Stimulated activated CD4-positive, alpha-beta T cell treated with anti-CD3 and anti-CD28 coated beads, Interleukin-15, amount 100 ng/mL, for 24 hours (primary cell): ENCODE results near the gene SLC1A2.

ENCODE experiments used
- DNase-seq: peaks from one replicate; pipeline ENCODE4 v3.0.0-alpha.2; 2020

The SLC1A2 gene

GRCh38 chr11:35375332-35376117, 43.8 kb downstream of the SLC1A2 start:
- no peak for DNase-seq

GRCh38 chr11:35373284-35373933, 45.9 kb downstream of the SLC1A2 start:
- DNase-seq: no peak

- no peak for DNase-seq
Measured at GRCh38 chr11:35372565-35373283, 46.6 kb downstream of the SLC1A2 start.

- DNase-seq: no peak
Measured at GRCh38 chr11:35367491-35367890, 51.9 kb downstream of the SLC1A2 start.

DNA sequence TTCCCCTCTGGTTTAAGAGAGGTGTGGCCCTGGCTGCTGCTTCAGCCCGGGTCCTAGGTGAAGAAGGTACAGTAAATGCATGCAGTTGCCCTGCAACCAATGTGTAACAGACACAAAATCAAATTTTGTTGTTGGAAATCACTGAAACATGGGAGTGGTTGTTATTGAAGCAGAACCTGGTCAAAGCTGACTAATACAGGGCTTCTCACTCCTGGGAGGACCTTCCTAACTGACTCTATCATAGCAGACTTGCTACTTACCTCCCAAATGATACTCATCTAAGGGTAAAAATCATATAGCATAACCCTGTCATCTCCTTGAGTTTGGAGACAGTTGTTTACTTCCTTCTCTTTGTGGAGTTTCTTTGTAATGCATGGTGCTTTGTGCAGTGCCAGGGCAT, 52.6 kb downstream of the SLC1A2 start:
- DNase-seq: no peak

DNA sequence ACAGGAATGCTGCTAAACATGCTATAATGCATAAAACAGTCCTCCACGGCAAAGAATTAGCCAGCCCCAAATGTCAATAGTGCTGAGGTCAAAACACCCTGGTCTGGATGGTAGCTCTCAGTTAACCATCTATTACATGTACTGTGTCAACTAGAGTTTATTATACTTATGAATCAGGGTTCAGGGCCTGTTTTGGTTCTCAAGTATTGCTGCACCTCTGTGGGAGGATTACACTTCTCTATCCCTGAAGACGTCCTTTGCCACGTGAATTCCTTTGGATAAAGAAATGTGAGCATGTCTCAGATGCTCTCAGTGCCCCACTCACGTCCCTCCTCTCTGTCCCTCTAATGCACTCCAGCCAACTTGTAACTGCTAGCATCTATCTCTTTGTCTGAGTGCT, 53.4 kb downstream of the SLC1A2 start:
- DNase-seq: no peak

DNA sequence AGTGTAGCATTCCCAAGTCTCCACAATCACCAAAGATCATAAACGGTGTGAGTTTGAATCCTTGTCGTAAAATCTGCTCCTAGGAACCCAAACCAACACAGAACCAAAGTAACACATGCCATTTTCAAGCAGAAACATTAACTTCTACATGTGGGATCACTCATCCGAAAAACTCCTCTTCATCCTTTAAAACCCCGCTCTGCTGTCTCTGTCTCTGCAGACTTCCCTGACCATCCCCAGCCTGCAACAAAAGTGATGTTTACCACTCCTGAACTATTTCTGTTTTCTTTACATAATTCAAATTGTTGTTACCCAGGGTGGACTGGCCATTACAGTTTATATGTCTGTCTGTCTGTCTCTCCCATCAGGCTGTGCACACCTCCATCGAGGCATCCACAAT, 54.0 kb downstream of the SLC1A2 start:
- no peak for DNase-seq

DNA sequence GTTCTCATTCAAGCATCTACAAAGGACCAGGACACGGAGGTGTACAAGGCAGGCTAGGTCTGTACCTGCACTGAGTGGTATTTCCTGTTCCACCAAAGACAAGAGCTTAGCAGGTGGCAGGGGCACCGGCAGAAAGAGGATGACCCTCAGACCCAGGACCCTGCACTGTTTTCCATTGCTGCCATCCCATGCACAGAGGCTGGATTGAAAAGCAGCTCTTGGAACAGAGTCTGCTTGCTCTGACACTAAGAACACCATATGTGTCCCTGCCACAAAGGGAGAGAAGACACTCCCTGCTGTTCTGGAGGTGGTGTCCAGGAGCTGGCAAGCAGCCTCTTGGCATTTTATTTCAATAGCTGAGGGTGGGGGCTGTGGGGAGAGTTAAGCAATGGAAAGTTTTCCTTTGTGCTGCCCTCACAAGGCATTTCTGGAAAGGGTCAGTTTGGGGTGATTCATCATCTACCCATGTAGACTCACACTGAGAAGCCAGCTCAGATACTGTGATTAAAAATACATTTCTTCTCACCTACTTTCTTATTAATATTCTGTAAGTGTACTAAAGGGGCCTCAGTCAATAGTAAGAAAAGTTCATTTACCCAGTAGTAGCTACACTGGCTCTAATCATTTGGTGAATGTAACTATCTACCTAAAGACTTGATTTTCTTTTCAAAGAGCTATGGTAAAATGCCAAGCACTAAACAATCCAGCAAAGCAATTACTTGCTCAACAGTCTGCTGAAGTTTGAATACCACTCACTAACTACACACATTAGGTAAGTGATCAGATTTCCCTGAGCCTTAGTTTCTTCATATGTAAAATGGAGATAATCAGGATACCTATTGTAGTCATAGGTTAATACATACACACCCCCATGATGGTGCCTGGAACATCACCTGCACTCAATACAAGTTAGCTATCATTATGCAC, 55.2 kb downstream of the SLC1A2 start:
- DNase-seq: no peak

- DNase-seq: no peak
Measured at GRCh38 chr11:35363246-35363801, 56.0 kb downstream of the SLC1A2 start.

DNA sequence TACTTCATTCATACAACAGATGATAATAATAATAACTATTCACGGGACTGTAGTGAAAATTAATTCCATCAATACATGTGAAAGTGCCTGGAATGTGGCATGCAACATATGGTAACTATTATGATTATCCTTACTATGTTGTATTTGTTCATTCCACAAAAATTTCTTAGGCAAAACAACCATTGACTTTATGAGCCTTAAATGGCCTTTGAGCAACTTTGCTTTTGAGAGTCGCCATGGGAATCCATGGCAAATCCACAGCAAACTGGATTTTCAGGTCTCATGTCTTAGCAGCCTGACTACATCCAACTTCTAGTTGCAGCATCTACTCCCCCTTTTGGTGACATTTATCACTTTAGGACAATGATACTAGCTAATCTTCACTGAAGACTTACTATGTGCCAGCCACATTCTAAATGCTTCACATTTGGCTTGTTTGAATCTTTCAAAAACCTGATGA, 56.8 kb downstream of the SLC1A2 start:
- DNase-seq: no peak

GRCh38 chr11:35360055-35360530, 59.3 kb downstream of the SLC1A2 start:
- no peak for DNase-seq

GRCh38 chr11:35359321-35360054, 59.9 kb downstream of the SLC1A2 start:
- no peak for DNase-seq

DNA sequence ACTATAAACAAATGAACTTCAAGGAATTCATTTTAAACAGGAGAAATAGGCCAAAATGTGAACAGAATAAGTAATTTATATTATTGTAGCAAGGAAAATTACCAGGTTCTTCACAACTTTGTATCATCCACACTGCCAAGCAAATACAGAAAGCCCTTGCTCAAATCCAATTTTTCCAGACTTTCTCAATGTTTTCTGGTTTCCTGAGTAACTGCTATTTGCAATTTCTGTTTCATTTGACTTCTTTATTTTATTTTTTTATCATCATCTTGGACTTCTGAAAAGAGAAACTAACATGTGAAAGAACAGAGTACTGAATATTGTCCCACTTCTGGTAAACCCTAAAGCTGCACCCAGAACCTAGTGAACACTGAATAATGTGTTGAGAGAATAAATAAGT, 61.0 kb downstream of the SLC1A2 start:
- no peak for DNase-seq

GRCh38 chr11:35357923-35358322, 61.4 kb downstream of the SLC1A2 start:
- no peak for DNase-seq

DNA sequence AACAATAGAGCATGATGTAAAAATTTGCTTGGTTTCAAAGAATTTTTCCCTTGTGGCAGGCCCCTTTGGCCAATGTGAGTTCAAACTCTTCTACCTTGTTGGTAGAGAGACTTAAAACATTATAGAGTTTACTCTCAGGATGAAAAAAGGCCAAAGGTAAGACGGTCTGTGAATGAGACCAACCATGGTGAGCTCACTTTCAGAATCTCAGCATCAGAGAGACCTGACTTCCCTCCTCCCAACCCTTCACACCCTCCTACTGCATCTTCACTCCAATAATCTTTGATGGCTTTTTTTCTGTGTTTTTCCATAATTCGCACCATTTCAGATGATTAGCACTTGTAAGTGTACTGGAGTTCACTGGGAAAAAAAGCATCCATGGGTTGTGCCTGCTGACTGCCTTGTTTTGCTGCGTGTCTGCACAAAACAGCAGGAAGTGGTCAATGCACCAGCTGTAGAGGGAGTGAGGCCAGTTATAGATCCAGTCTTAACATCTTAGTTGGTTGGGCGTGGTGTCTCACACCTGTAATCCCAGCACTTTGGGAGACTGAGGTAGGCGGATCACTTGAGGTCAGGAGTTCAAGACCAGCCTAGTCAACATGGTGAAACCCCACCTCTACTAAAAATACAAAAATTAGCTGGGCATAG, 64.1 kb downstream of the SLC1A2 start:
- no peak for DNase-seq

DNA sequence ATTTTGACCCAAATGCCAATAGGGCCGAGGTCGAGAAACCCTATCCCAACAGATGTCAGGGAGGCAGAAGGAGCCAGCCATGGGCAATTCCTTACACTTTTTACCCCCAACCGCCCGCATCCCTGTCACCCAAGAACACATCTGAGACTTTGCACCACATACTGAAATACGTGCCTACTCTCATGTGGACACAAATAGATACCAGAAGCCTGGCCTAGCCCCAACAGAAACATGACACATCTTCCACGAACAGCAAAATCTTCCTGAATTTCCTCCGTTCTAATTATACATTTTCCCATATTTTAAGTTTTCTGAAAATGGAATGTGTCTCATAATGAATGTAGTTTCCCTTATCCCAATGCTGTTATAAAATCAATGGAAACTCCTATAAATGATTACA, 64.7 kb downstream of the SLC1A2 start:
- DNase-seq: no peak

- no peak for DNase-seq
Measured at GRCh38 chr11:35352077-35352888, 67.1 kb downstream of the SLC1A2 start.

DNA sequence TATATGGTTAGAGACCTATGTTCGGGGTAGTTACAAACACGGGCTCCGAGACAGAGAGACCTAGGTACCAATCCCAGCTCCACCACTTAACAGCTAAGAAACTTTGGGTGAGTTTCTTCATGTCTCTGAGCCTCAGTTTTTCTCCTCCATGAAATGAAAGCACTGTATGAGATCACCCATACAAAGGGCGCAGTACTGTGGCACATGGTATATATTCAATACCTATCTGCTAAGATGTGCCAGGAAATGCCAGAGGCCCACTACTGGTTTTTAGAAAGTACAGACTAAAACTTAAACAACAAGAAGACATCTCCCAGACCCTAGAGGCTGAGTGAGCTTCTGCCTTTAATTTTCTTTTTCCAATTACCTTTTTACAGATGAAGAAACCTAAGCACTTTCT, 69.5 kb downstream of the SLC1A2 start:
- no peak for DNase-seq

GRCh38 chr11:35348898-35349687, 70.3 kb downstream of the SLC1A2 start:
- peak; percentile 13 for DNase-seq
